Mesenchymal stem cell (in vitro differentiated cells and primary cell): ENCODE data around the gene PDK4.
A peak's percentile ranks its signal among the peaks of the same experiment; 100 is the strongest.

ENCODE experiments used
- DNase-seq: peaks from one replicate; pipeline ENCODE4 v3.0.0-alpha.2; 2013
- H2AFZ ChIP-seq: one replicate; pipeline ENCODE4 v1.6.1; 2013; ENCODE audit warnings: low read depth, mild to moderate bottlenecking, control low read depth, inconsistent platforms, low read length, moderate library complexity
- H2AK5ac ChIP-seq: 2 replicates; pipeline ENCODE4 v1.6.1; 2013; ENCODE audit warnings: low read length, moderate library complexity, mild to moderate bottlenecking, inconsistent platforms; ENCODE audit not compliant: severe bottlenecking
- H2BK120ac ChIP-seq: one replicate; pipeline ENCODE4 v1.6.1; 2013; ENCODE audit warnings: low read depth, mild to moderate bottlenecking, inconsistent platforms, low read length, moderate library complexity
- H2BK12ac ChIP-seq, 2 experiments: one replicate each; pipeline ENCODE4 v1.6.1; 2013; ENCODE audit warnings: inconsistent platforms in 2 of 2, low read length in 2 of 2, mild to moderate bottlenecking in 2 of 2, moderate library complexity in 2 of 2, control low read depth in 1 of 2
- H2BK15ac ChIP-seq: one replicate; pipeline ENCODE4 v1.6.1; 2013; ENCODE audit warnings: mild to moderate bottlenecking, low read depth, inconsistent platforms; ENCODE audit not compliant: poor library complexity, severe bottlenecking
- H2BK5ac ChIP-seq: 2 replicates; pipeline ENCODE4 v1.6.1; 2013; ENCODE audit warnings: low read depth, mild to moderate bottlenecking, low read length, control low read depth, inconsistent platforms; ENCODE audit not compliant: poor library complexity, severe bottlenecking
- H3K14ac ChIP-seq, 2 experiments: one replicate each; pipeline ENCODE4 v1.6.1; 2013; ENCODE audit warnings: inconsistent platforms in 2 of 2, low read length in 2 of 2, control low read depth in 1 of 2, mild to moderate bottlenecking in 1 of 2, moderate library complexity in 1 of 2
- H3K18ac ChIP-seq, 2 experiments: one replicate each; pipeline ENCODE4 v1.6.1; 2013; ENCODE audit warnings: inconsistent platforms in 2 of 2, low read length in 2 of 2, control low read depth in 1 of 2, low read depth in 1 of 2, mild to moderate bottlenecking in 1 of 2
- H3K23ac ChIP-seq, 2 experiments: one replicate each; pipeline ENCODE4 v1.6.1; 2013; ENCODE audit warnings: inconsistent platforms in 2 of 2, low read length in 2 of 2, mild to moderate bottlenecking in 2 of 2, moderate library complexity in 2 of 2, control low read depth in 1 of 2
- H3K27ac ChIP-seq: 2 replicates; pipeline ENCODE4 v1.5.1; 2013; ENCODE audit warnings: mild to moderate bottlenecking, moderate library complexity, low read length, control low read depth, inconsistent platforms; ENCODE audit not compliant: poor library complexity, severe bottlenecking
- H3K27me3 ChIP-seq, 2 experiments: 2 replicates each; pipeline versions ENCODE4 v1.6.1 to v1.7.0; 2013; ENCODE audit warnings: low read length in 2 of 2, mild to moderate bottlenecking in 2 of 2, moderate library complexity in 2 of 2, control low read depth in 1 of 2, inconsistent platforms in 1 of 2; ENCODE audit not compliant: control insufficient read depth in 1 of 2, insufficient read depth in 1 of 2
- H3K36me3 ChIP-seq, 2 experiments: 2 replicates each; pipeline versions ENCODE4 v1.6.1 to v1.7.0; 2013; ENCODE audit warnings: low read length in 2 of 2, control low read depth in 1 of 2, inconsistent platforms in 1 of 2, low read depth in 1 of 2, mild to moderate bottlenecking in 1 of 2; ENCODE audit not compliant: insufficient read depth in 2 of 2, control insufficient read depth in 1 of 2
- H3K4ac ChIP-seq, 2 experiments: one replicate each; pipeline ENCODE4 v1.6.1; 2013; ENCODE audit warnings: inconsistent platforms in 2 of 2, low read length in 2 of 2, mild to moderate bottlenecking in 2 of 2, moderate library complexity in 2 of 2, control low read depth in 1 of 2, low read depth in 1 of 2
- H3K4me1 ChIP-seq: 2 replicates; pipeline ENCODE4 v1.6.1; 2013; ENCODE audit warnings: low read depth, low read length, control low read depth; ENCODE audit not compliant: control insufficient read depth, insufficient read depth
- H3K4me2 ChIP-seq: 2 replicates; pipeline ENCODE4 v1.6.1; 2013; ENCODE audit warnings: low read length, mild to moderate bottlenecking, inconsistent platforms; ENCODE audit not compliant: poor library complexity, severe bottlenecking
- H3K4me3 ChIP-seq, 2 experiments: 2 replicates each; pipeline versions ENCODE4 v1.5.1 to v1.7.0; 2013; ENCODE audit warnings: low read length in 2 of 2, mild to moderate bottlenecking in 2 of 2, control low read depth in 1 of 2, low read depth in 1 of 2; ENCODE audit not compliant: insufficient read depth in 1 of 2
- H3K79me1 ChIP-seq: replicated peaks from 2 replicates; pipeline ENCODE4 v1.6.1; 2013; ENCODE audit warnings: mild to moderate bottlenecking, control low read depth, low read length, inconsistent platforms; ENCODE audit not compliant: poor library complexity, severe bottlenecking
- H3K9ac ChIP-seq: 2 replicates; pipeline ENCODE4 v1.7.0; 2013; ENCODE audit warnings: mild to moderate bottlenecking, low read length, moderate library complexity
- H3K9me3 ChIP-seq: 2 replicates; pipeline ENCODE4 v1.7.0; 2013; ENCODE audit warnings: mild to moderate bottlenecking, low read length; ENCODE audit not compliant: control insufficient read depth
- H4K8ac ChIP-seq: one replicate; pipeline ENCODE4 v1.6.1; 2013; ENCODE audit warnings: inconsistent platforms, mild to moderate bottlenecking, low read length, moderate library complexity
- H4K91ac ChIP-seq: one replicate; pipeline ENCODE4 v1.6.1; 2013; ENCODE audit warnings: mild to moderate bottlenecking, low read length, inconsistent platforms
- WGBS: methylation state at CpG from one replicate; pipeline ENCODE4 v1.1.7; 2013; ENCODE audit warnings: mixed read lengths; 5-methylcytosine and 5-hydroxymethylcytosine counted together

Gene PDK4

DNA sequence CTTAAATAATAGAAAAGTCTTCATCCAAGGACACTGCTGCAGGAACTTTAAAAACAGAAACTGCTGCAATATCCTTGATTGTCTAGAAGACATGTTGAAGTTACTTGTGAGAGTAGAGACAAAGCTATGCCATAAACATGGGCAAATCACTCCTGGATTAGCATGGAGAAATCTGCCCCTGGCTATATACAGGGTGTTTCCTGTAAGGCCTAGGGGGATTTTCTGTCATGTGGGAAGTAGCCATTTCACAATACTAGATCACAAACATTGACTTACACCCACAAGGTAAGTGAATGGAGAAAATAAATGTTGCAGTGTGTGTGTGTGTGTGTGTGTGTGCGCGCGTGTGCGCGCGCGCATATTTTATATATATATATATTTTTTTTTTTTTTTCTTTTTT lies 35.2 kb upstream of the PDK4 start:
- Histone ChIP-seq H2BK5ac (no peak overlapping the region), H3K4me3 (peak overlapping the region in 1 of 2 experiments; percentile 24), H3K18ac (no peak overlapping the region), H3K23ac (no peak overlapping the region), H2AFZ (no peak overlapping the region), H2BK15ac (no peak overlapping the region), H3K27me3 (no peaks in the 10 kb centered on the region), H4K91ac (no peak overlapping the region), H2BK12ac (no peak overlapping the region), H3K9ac (no peak overlapping the region), H2BK120ac (no peak overlapping the region), H3K79me1 (no peaks in the 10 kb centered on the region), H3K4me1 (no peaks in the 10 kb centered on the region), H3K9me3 (peaks cover 19% of the 10 kb centered on the region), H3K27ac (no peak overlapping the region), H3K36me3 (no peaks in the 10 kb centered on the region), H3K4ac (no peak overlapping the region), H4K8ac (no peak overlapping the region), H3K14ac (no peak overlapping the region), H3K4me2 (no peak overlapping the region), H2AK5ac (no peak overlapping the region)
- peak; percentile 45 for DNase-seq
- WGBS = no CpG with 5 or more reads among the region's 7 CpGs

- WGBS = 100% methylated on average over 2 of the region's 6 CpGs
Measured at GRCh38 chr7:95630702-95631458, 34.6 kb upstream of the PDK4 start.

GRCh38 chr7:95628831-95629439 lies 32.6 kb upstream of the PDK4 start:
- Histone ChIP-seq H2BK15ac (no peak overlapping the region), H2BK12ac (no peak overlapping the region), H2BK120ac (no peak overlapping the region), H3K4ac (no peak overlapping the region), H3K36me3 (no peaks in the 10 kb centered on the region), H3K4me1 (no peaks in the 10 kb centered on the region), H3K18ac (no peak overlapping the region), H2AFZ (no peak overlapping the region), H2BK5ac (no peak overlapping the region), H3K4me3 (no peak overlapping the region), H3K27ac (no peak overlapping the region), H3K27me3 (no peaks in the 10 kb centered on the region), H3K9ac (no peak overlapping the region), H4K8ac (no peak overlapping the region), H4K91ac (no peak overlapping the region), H3K79me1 (no peaks in the 10 kb centered on the region), H3K23ac (no peak overlapping the region), H3K9me3 (peaks cover 19% of the 10 kb centered on the region), H3K4me2 (no peak overlapping the region), H2AK5ac (no peak overlapping the region), H3K14ac (no peak overlapping the region)
- 89% methylated on average over 3 of the region's 5 CpGs for WGBS
- DNase-seq = peak; percentile 59

More at GRCh38 chr7:95630702-95631458, 34.6 kb upstream of the PDK4 start:
- H3K14ac ChIP-seq = no peak overlapping the region
- peak overlapping the region in 1 of 2 experiments; percentile 24 for H3K4me3 ChIP-seq
- H2BK15ac ChIP-seq = no peak overlapping the region
- H3K79me1 ChIP-seq = no peaks in the 10 kb centered on the region
- H3K36me3 ChIP-seq = no peaks in the 10 kb centered on the region
- no peak overlapping the region for H3K4me2 ChIP-seq
- no peak overlapping the region for H4K91ac ChIP-seq
- H3K4me1 ChIP-seq = no peaks in the 10 kb centered on the region
- no peak overlapping the region for H2BK120ac ChIP-seq
- no peak overlapping the region for H3K18ac ChIP-seq
- no peak overlapping the region for H3K27ac ChIP-seq
- no peak overlapping the region for H3K9ac ChIP-seq
- no peak overlapping the region for H3K23ac ChIP-seq
- H3K27me3 ChIP-seq = no peaks in the 10 kb centered on the region
- peaks cover 19% of the 10 kb centered on the region for H3K9me3 ChIP-seq
- H2BK5ac ChIP-seq = no peak overlapping the region
- DNase-seq = peak; percentile 11
- no peak overlapping the region for H2BK12ac ChIP-seq
- H4K8ac ChIP-seq = no peak overlapping the region
- no peak overlapping the region for H3K4ac ChIP-seq
- H2AFZ ChIP-seq = no peak overlapping the region
- no peak overlapping the region for H2AK5ac ChIP-seq

DNA sequence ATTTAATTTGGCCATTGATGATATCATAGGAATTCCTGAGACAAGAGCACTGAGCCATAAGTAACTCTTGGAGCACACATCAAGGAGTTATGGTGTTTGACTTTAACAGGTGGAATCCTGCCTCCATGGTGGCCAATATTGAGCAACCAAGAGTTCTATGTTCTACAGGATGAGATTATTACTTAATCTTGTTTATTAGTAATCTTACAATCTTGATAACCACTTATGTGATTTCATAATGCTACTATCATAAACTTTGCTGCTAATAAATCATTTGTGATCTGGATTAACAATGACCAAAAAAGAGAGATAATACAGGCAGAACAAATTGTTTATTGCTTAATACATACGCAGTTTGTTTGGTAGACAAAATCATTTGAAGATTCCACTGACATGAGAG lies 27.5 kb upstream of the PDK4 start:
- H2BK15ac ChIP-seq = no peak overlapping the region
- WGBS = 67% methylated on average over 1 of the region's 1 CpG
- H3K27me3 ChIP-seq = no peaks in the 10 kb centered on the region
- H2BK12ac ChIP-seq = no peak overlapping the region
- no peak overlapping the region for H2BK120ac ChIP-seq
- H4K8ac ChIP-seq = no peak overlapping the region
- H3K27ac ChIP-seq = no peak overlapping the region
- H3K4me3 ChIP-seq = no peak overlapping the region
- no peak overlapping the region for H4K91ac ChIP-seq
- DNase-seq = no peak
- H3K18ac ChIP-seq = no peak overlapping the region
- no peak overlapping the region for H3K14ac ChIP-seq
- no peak overlapping the region for H3K23ac ChIP-seq
- H3K79me1 ChIP-seq = no peaks in the 10 kb centered on the region
- no peaks in the 10 kb centered on the region for H3K4me1 ChIP-seq
- no peaks in the 10 kb centered on the region for H3K36me3 ChIP-seq
- H3K4ac ChIP-seq = no peak overlapping the region
- H2BK5ac ChIP-seq = no peak overlapping the region
- no peak overlapping the region for H2AFZ ChIP-seq
- no peaks in the 10 kb centered on the region for H3K9me3 ChIP-seq
- H3K9ac ChIP-seq = no peak overlapping the region
- no peak overlapping the region for H3K4me2 ChIP-seq
- H2AK5ac ChIP-seq = no peak overlapping the region
